MG63 (cell line): Measurements from ENCODE around the gene RNF13. TPM values are rescaled to one million over a fixed set of nuclear protein-coding genes. Genes with fewer than 3 reads are reported as not detected.

Source experiments
- total RNA-seq: library from RNA; depleted of rRNA; stranded (reverse); fragments of >200 nt; shearing (Covaris generic); gene quantifications from 2 replicates; pipeline ENCODE4 v1.2.3, GENCODE V29; 2014; ENCODE audit warnings: low replicate concordance; rRNA removed

The RNF13 gene
- total RNA-seq, 1 experiment from 2014 or later, result 56.9 TPM

Other genes starting within 250 kb of the RNF13 start
- 51.3 and 93.0 TPM in 2 replicates for gene WWTR1, start 155.2 kb upstream of the RNF13 start, total RNA-seq
- gene COMMD2, start 60.7 kb upstream of the RNF13 start, total RNA-seq, result 53.3 and 86.3 TPM in 2 replicates
- gene ANKUB1, start 20.7 kb upstream of the RNF13 start, total RNA-seq, result not detected in 2 replicates
- gene PFN2, start 157.7 kb downstream of the RNF13 start, total RNA-seq, result 493 and 609 TPM in 2 replicates